Stimulated activated CD4-positive, alpha-beta T cell treated with anti-CD3 and anti-CD28 coated beads, Interleukin-4, amount 100 ng/mL, for 24 hours (primary cell): ENCODE measurements around the gene CELA2B.
A peak's percentile ranks its signal among the peaks of the same experiment; 100 is the strongest.

Experiments used
- DNase-seq: peaks from one replicate; pipeline ENCODE4 v3.0.0-alpha.2; 2020

CELA2B gene

GRCh38 chr1:15526490-15527339, 50.8 kb downstream of the CELA2B start, which contains the start of gene DNAJC16:
DNAJC16 (plus strand) TSS chr1:15526848; CDS start chr1:15529106, 2,258 bp downstream.
- DNase-seq, result peak; percentile 98

- no peak for DNase-seq
These were observed 55.1 kb downstream of the CELA2B start for GRCh38 chr1:15531003-15531402.

- no peak for DNase-seq
These were observed 55.8 kb downstream of the CELA2B start for GRCh38 chr1:15531682-15532081.

- DNase-seq, result no peak
These were observed 62.9 kb downstream of the CELA2B start for GRCh38 chr1:15538771-15539170.

- no peak for DNase-seq
These were observed 64.3 kb downstream of the CELA2B start for GRCh38 chr1:15540186-15540585.
